ENCODE measurements around the gene ALOX12B.
"Not testable (repeated sequence)": the region's sequence is repeated elsewhere in the genome, so short reads cannot be mapped to it uniquely, and the experiment has no call there.

The ALOX12B gene

GRCh38 chr17:8081876-8082275 is 5.6 kb downstream of the ALOX12B start:
- DNase-seq, result no peak

- no peak for DNase-seq
Measured at GRCh38 chr17:8080799-8081219, 6.7 kb downstream of the ALOX12B start.

GRCh38 chr17:8080208-8080798 is 7.2 kb downstream of the ALOX12B start:
- DNase-seq, result no peak

- DNase-seq, result peak in 12 of 14 donors; percentile 7 to 67 (median 36)
Measured at GRCh38 chr17:8079291-8080207, 8.0 kb downstream of the ALOX12B start.

- not testable (repeated sequence) for DNase-seq
Measured at GRCh38 chr17:8077939-8078338, 9.6 kb downstream of the ALOX12B start.

- no peak for DNase-seq
Measured at GRCh38 chr17:8076502-8077266, 10.8 kb downstream of the ALOX12B start.

GRCh38 chr17:8075574-8076342 is 11.8 kb downstream of the ALOX12B start:
- no peak for DNase-seq

- DNase-seq, result no peak
Measured at GRCh38 chr17:8075081-8075480, 12.4 kb downstream of the ALOX12B start.

GRCh38 chr17:8074554-8074953 is 13.0 kb downstream of the ALOX12B start:
- DNase-seq, result no peak

- peak in 7 of 14 donors; percentile 5 to 42 (median 20) for DNase-seq
Measured at GRCh38 chr17:8073627-8074484, 13.7 kb downstream of the ALOX12B start.

GRCh38 chr17:8072729-8073461 is 14.6 kb downstream of the ALOX12B start:
- no peak for DNase-seq

GRCh38 chr17:8072341-8072728 is 15.2 kb downstream of the ALOX12B start:
- DNase-seq, result no peak

- DNase-seq, result no peak
Measured at GRCh38 chr17:8071496-8071895, 16.0 kb downstream of the ALOX12B start.

GRCh38 chr17:8069587-8069860 is 18.0 kb downstream of the ALOX12B start:
- no peak for DNase-seq

GRCh38 chr17:8068736-8069586 is 18.6 kb downstream of the ALOX12B start:
- DNase-seq, result peak in 1 of 14 donors; percentile 10

- no peak for DNase-seq
Measured at GRCh38 chr17:8067806-8068205, 19.7 kb downstream of the ALOX12B start.

GRCh38 chr17:8066841-8067775 is 20.4 kb downstream of the ALOX12B start:
- no peak for DNase-seq

- no peak for DNase-seq
Measured at GRCh38 chr17:8064561-8065019, 22.9 kb downstream of the ALOX12B start.
